ENCODE data around the gene TM9SF4.

- no peak for TF ChIP-seq POLR2AphosphoS5 (IDR thresholded peaks at IDR 0.05; ENCODE audit: low read depth, low read length)
- TF ChIP-seq TAF1 (IDR thresholded peaks at IDR 0.05; ENCODE audit: borderline replicate concordance, insufficient read depth, low read length) = no peak
- no peak for TF ChIP-seq REST (IDR thresholded peaks at IDR 0.05; ENCODE audit: insufficient read depth in 1 of 2, low read depth in 2 of 2, low read length in 2 of 2)
- no peak for TF ChIP-seq SIN3A (IDR thresholded peaks at IDR 0.05; ENCODE audit: borderline replicate concordance, insufficient read depth, low read length)
Measured at GRCh38 chr20:32164984-32165735, 55.6 kb downstream of the TM9SF4 start.

Measured in PFSK-1 (cell line).